ENCODE results near the gene SBK2. TPM values are rescaled to one million over a fixed set of nuclear protein-coding genes. Genes with fewer than 3 reads are reported as not detected.

Gene SBK2
- total and polyA plus RNA-seq, 9 of the 15 experiments (the other 6 are each of a cell fraction or from before 2014, with no cell fraction given) = not detected

- TF ChIP-seq JUN (IDR thresholded peaks at IDR 0.05; ENCODE audit: borderline replicate concordance, low read depth, low read length) = peak; percentile 68; the same call in 1 of the 2 replicates
- TF ChIP-seq JUN (CRISPR knock-in tag; IDR thresholded peaks at IDR 0.05; ENCODE audit: borderline replicate concordance) = no peak
- TF ChIP-seq PHF8 (IDR thresholded peaks at IDR 0.05; ENCODE audit: borderline replicate concordance, low read length) = peak; percentile 47; the same call in 1 of the 2 replicates
- TF ChIP-seq HCFC1 (IDR thresholded peaks at IDR 0.05; ENCODE audit: low read depth, low read length) = peak; percentile 44
- TF ChIP-seq DNMT1 (IDR thresholded peaks at IDR 0.05) = peak; percentile 29; the same call in 1 of the 2 replicates
- TF ChIP-seq ZNF436 (CRISPR knock-in tag; IDR thresholded peaks at IDR 0.05) = no peak
- peak; percentile 98 for TF ChIP-seq GABPB1 (CRISPR knock-in tag; IDR thresholded peaks at IDR 0.05)
- no peak for TF ChIP-seq ZNF165 (CRISPR knock-in tag; IDR thresholded peaks at IDR 0.05; ENCODE audit: borderline replicate concordance)
- TF ChIP-seq ZNF780A (CRISPR knock-in tag; IDR thresholded peaks at IDR 0.05) = 0 out of 2 replicates have a peak, but pooled peaks have one; percentile 17
- TF ChIP-seq TBP (optimal IDR thresholded peaks at IDR 0.05; ENCODE audit: low read depth, low read length) = peak; percentile 21
- no peak for TF ChIP-seq ZBTB26 (CRISPR knock-in tag; IDR thresholded peaks at IDR 0.05)
- no peak; the same call in 1 of the 2 replicates for TF ChIP-seq ZNF395 (CRISPR knock-in tag; IDR thresholded peaks at IDR 0.05)
- TF ChIP-seq MCM5 (IDR thresholded peaks at IDR 0.05; ENCODE audit: low read depth) = no peak
- TF ChIP-seq, protein P1, sequence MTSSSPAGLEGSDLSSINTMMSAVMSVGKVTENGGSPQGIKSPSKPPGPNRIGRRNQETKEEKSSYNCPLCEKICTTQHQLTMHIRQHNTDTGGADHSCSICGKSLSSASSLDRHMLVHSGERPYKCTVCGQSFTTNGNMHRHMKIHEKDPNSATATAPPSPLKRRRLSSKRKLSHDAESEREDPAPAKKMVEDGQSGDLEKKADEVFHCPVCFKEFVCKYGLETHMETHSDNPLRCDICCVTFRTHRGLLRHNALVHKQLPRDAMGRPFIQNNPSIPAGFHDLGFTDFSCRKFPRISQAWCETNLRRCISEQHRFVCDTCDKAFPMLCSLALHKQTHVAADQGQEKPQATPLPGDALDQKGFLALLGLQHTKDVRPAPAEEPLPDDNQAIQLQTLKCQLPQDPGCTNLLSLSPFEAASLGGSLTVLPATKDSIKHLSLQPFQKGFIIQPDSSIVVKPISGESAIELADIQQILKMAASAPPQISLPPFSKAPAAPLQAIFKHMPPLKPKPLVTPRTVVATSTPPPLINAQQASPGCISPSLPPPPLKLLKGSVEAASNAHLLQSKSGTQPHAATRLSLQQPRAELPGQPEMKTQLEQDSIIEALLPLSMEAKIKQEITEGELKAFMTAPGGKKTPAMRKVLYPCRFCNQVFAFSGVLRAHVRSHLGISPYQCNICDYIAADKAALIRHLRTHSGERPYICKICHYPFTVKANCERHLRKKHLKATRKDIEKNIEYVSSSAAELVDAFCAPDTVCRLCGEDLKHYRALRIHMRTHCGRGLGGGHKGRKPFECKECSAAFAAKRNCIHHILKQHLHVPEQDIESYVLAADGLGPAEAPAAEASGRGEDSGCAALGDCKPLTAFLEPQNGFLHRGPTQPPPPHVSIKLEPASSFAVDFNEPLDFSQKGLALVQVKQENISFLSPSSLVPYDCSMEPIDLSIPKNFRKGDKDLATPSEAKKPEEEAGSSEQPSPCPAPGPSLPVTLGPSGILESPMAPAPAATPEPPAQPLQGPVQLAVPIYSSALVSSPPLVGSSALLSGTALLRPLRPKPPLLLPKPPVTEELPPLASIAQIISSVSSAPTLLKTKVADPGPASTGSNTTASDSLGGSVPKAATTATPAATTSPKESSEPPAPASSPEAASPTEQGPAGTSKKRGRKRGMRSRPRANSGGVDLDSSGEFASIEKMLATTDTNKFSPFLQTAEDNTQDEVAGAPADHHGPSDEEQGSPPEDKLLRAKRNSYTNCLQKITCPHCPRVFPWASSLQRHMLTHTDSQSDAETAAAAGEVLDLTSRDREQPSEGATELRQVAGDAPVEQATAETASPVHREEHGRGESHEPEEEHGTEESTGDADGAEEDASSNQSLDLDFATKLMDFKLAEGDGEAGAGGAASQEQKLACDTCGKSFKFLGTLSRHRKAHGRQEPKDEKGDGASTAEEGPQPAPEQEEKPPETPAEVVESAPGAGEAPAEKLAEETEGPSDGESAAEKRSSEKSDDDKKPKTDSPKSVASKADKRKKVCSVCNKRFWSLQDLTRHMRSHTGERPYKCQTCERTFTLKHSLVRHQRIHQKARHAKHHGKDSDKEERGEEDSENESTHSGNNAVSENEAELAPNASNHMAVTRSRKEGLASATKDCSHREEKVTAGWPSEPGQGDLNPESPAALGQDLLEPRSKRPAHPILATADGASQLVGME (CRISPR knock-in tag; IDR thresholded peaks at IDR 0.05) = 0 out of 2 replicates have a peak, but pooled peaks have one; percentile 41
- peak; percentile 97 for TF ChIP-seq CREM (IDR thresholded peaks at IDR 0.05; ENCODE audit: low read depth)
- TF ChIP-seq ZSCAN29 (IDR thresholded peaks at IDR 0.05) = no peak
- no peak for TF ChIP-seq GTF2A2 (tag; IDR thresholded peaks at IDR 0.05)
- TF ChIP-seq, protein P2, sequence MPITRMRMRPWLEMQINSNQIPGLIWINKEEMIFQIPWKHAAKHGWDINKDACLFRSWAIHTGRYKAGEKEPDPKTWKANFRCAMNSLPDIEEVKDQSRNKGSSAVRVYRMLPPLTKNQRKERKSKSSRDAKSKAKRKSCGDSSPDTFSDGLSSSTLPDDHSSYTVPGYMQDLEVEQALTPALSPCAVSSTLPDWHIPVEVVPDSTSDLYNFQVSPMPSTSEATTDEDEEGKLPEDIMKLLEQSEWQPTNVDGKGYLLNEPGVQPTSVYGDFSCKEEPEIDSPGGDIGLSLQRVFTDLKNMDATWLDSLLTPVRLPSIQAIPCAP (CRISPR knock-in tag; IDR thresholded peaks at IDR 0.05; ENCODE audit: borderline replicate concordance) = no peak
- TF ChIP-seq SAFB (IDR thresholded peaks at IDR 0.05; ENCODE audit: borderline replicate concordance, low read depth, low read length) = peak; percentile 68; the same call in 1 of the 2 replicates
- no peak for TF ChIP-seq RNF2 (IDR thresholded peaks at IDR 0.05)
Observed at GRCh38 chr19:55484593-55485438, 52.1 kb downstream of the SBK2 start, which contains the start of gene NAT14 (continued).
